ENCODE data around the gene IL17C.
A peak's percentile ranks its signal among the peaks of the same experiment; 100 is the strongest.
"Not testable (repeated sequence)": the region's sequence is repeated elsewhere in the genome, so short reads cannot be mapped to it uniquely, and the experiment has no call there.

Gene IL17C

DNA sequence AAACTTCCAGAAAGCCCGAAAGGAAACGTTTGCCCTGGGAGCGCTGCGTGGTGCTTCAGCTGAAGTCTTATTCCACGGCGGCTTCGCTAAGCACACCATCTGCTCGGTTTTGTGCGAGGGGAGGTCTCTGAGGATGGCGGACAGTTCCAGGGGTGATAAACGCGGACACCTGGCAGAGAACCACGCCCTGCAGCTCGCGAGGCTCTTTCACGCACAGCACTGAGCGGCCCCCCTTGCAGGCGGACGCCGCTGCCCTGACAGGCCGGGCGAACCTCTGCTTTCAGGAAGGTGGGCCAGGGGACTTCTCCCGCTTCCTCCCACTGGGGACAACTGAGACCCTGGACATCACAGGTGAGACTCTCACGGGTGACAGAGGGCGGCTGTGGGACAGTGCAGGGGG, 20.8 kb downstream of the IL17C start:
- no peak for DNase-seq (ENCODE audit: low read depth)

DNA sequence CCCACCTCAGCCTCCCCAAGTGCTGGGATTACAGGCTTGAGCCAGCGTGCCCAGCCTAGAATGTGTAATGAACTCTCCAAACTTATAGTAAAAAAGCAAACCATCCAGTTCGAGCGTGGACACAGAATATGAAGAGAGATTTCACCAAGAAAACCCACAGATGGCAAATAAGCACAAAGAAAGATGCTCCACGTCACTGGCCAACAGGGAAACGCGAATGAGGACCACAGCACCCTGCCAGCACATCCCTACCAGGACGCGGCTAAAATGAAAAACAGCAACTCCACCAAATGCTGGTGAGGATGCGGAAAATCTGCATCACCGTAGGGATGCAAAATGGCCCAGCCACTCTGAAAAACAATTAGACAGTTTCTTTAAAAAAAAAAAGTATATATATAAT, 23.1 kb downstream of the IL17C start:
- no peak for DNase-seq (ENCODE audit: low read depth)

DNA sequence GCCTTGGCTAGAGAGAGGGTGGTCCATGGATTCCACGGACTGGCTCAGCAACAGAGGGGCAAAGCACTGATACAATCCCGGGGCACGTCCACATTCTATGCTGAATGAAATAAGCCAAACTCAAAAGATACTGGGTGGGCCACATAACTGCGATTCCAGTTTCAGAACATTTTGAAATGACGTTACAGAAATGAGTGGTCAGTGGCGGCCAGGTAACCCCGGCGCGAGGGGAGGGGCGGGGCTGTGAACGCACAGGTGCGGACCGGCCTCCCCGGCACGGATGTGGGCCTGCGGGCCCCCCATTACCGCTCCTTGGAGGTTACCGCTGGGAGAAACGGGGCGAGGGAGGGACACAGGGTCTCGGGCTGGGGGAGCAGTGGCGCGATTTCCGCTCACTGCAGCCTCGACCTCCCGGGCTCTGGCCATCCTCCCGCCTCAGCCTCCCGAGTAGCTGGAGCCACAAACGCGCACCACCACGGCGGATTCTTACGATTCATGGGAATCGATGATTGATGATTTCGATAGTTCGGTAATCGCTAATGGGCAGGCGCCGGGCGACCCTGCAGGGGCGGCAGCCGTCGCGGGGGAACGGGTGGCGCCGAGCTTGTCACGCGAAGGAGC, 24.0 kb downstream of the IL17C start:
- DNase-seq (ENCODE audit: low read depth): no peak

DNA sequence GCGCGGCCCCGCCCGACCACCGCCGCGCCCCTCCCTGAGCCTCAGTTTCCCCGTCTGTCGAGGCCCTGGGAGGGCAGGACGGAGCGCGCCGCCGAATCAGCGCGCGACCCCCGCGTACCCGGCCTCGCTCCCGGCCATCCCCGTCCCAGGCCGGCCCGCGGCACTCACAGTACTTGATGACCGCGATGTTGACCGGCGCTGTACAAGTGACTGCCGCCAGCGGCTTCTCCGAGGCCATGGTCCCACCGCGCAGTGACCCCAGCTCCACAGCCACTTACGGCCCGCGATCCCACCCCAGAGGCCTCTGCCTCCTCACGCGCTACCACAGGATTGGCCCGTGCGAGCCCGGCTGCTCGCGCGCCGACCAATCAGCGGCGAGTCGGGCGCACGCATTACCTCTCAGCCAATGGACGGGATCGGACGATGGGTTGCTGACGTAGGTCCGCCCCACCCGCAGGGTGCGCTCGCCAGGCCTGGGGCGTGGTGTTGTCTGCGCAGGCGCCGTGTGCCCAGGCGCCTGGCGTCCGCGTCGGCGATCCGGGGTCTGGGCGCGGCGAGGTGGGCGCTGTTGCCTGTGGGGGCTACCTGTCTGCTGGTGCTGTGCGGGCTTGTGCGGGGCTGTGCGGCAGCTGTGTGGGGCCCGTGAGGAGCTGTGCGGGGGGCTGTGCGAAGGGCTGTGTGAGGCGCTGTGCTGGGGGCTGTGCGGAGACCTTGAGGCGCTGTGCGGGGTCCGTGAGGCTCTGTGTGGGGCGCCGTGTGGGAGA, 24.7 kb downstream of the IL17C start, which contains the start of gene MVD:
TSS of gene MVD (minus strand) at position 249 of the 764 bp plus-strand sequence. CDS start at position 238, 11 bp downstream.
- peak; percentile 87 for DNase-seq (ENCODE audit: low read depth)

DNA sequence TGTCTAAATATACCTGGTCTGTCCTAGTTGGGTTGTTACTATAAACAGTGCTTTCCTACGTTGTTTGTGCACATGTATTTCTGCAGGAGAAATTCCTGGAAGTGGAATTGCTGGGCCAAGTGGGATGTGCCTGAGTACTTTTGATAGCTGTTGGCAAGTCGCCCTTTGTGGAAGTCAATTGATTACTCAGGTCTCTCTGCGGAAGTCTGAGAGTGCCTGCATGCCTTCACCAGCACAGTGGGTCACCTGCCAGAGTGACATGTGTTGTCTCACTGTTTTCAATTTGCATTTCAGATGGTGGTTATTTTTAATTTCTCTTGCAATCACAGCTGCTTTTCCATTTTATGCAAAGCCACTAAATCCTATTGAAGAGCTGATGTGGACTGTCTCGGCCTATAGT, 26.8 kb downstream of the IL17C start:
- DNase-seq (ENCODE audit: low read depth): no peak

DNA sequence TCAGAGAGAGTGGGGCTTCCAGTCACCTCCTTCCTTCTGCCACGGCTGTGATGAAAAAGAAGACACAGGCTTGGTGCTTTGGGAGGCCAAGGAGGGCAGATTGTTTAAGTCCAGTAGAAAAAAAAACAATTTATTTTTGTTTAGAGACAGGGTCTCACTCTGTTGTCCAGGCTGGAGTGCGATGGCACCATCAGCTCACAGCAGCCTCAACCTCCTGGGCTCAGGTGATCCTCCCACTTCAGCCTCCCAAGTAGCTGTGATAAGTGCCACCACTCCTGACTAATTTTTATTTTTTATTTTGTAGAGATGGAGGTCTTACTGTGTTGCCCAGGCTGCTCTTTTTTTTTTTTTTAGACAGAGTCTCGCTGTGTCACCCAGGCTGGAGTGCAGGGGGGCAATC, 27.2 kb downstream of the IL17C start:
- DNase-seq (ENCODE audit: low read depth): no peak

DNA sequence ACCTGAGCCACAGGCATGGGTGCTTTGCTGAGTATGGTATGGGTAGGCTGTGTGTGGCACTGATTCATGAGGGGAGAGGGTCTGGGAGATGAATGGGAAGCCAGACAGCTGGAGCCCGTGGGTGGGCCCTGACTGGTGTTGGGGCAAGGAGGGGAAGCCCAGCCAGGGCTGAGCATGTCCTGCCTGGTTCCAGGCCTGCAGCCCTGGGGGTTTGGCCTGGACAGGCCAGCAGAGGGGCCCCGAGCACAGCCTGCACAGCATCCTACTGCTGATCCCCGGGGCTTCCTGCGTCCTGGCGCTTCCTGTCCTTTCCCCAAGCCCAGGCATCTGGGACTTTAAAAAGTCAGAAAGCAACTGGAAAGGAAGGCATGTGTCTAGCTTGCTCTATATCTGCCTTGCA, 29.1 kb downstream of the IL17C start:
- DNase-seq (ENCODE audit: low read depth): no peak

DNA sequence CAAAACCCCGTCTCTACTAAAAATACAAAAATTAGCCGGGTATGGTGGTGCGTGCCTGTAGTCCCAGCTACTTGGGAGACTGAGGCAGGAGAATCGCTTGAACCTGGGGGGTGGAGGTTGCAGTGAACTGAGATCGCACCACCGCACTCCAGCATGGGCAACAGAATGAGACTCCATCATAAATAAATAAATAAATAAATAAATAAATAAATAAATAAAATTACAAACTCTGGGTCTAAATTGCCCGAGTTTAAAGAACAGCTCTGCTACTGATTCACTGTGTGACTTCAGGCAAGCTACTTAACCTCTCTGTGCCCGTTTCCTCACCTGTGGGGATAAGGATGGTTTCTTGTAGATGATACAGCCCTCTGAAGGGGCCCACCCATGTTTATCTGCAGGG, 31.1 kb downstream of the IL17C start:
- not testable (repeated sequence) for DNase-seq (ENCODE audit: low read depth)

DNA sequence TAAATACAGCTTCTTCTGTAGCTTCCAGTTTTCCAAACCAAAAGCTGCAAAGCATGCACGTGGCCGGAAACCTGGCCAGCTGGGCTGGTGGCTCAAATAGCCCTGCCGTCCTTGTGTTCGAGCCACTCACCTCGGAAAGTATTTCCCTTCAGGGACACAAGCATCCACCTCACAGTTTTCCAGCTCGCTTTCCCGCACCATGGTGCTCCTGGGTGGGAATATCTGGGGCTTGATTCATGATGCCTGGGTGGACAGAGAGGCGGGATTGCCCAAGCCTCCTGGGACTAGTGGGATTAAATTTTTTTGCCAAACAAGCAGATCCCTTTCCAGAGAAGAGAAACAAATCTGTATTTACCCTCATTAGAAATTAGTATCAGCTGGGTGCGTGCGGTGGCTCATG, 31.6 kb downstream of the IL17C start:
- DNase-seq (ENCODE audit: low read depth): no peak

DNA sequence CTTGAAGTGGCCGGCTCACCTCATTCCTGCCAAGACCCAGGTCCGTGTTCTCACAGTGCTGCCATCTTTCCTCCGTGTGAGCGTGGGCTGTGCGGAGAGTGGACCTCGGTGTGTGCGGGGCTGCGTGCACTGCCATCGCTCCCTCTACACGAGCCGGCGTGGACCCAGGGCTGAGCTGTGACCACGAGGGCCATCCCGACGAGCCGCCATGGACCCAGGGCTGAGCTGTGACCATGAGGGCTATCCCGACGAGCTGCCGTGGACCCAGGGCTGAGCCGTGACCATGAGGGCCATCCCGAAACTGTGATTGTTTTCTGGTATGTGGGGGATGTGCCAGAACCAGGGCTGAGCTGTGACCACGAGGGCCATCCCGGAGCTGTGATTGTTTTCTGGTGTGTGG, 33.4 kb downstream of the IL17C start:
- no peak for DNase-seq (ENCODE audit: low read depth)

DNA sequence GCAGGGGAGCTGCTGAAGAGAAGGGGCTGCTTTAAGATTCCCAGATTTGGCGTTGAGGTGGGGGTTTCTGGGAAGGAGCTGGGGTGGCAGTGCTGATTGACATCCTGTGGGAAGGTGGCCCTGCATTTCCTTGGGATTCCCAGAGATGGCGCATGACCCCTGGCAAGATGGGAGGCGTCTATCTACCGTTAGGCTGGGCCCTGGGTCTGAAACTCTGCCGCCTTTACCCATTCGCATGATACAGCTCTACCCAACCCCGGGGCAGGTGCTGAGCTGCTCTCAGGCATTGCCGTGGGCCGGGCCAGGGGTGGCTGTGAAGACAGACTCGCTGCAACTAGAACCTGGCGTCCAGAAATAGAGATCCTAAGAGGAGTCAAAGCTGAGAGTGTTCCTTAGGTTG, 34.4 kb downstream of the IL17C start:
- no peak for DNase-seq (ENCODE audit: low read depth)

DNA sequence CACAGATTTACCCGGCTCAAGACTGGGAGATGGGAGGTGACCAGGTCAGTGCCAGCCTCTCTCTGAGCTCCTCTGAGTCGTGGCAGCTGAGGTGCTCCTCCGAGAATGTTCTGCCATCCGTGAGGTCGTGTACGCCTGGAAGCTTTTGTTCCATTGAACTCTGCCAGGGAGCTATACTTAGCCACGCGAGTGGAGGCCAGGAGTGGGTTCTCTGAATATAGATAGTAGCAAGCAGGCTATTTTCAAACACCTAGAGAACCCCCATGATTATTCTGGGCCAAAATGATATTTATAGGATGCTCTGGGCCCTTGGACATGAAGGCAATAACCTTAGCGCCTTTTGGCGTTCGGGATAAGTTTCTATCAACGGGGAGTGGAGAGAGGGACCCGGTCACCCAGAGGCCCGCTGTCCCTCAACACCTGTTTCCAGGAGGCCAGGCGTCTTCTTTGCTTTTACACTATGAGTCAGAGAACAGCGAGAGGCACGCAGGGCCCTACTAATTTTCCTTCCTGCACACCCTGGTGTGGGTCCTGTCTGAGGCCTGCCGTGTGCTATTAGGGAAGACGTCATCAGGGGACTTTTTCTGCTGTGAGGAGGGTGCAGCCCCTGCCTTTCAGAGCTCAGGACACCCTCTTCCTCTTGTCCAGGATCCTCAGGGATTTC, 35.5 kb downstream of the IL17C start:
- DNase-seq (ENCODE audit: low read depth): no peak

DNA sequence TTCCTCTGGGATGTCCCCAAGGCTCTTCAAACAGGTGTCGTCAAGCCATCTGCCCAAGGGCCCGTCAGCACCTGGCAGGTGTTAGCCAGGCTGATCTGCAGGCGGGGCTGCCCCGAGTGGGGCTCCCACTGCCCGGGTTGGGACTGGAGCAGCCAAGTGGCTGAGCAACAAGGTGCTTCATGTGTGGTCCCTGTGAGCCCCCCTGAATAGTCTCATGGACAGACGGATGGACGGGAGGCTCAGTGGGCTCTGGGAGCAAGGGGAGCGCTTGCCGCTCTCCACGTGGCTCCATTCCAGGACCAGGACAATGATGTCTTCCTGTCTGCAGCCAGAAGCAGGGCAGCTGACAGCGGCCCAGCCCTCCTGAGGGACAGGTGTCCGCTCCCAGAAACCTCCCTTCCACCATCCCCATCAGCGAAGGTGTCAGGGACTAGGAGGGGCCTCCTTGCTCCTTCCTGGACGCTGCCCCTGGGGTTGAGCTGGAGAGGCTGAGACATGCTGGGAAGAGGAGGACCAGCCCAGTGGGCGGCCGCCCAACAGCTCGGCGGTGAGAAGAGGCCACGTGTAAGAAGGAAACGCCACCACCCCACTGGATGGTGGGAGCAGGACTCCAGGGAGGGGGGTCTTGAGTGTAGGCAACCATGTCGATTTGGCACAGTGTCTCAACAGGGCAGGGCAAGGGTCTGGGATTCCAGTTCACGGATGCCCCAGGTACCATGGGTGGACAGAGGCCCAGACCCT, 38.3 kb downstream of the IL17C start:
- no peak for DNase-seq (ENCODE audit: low read depth)

DNA sequence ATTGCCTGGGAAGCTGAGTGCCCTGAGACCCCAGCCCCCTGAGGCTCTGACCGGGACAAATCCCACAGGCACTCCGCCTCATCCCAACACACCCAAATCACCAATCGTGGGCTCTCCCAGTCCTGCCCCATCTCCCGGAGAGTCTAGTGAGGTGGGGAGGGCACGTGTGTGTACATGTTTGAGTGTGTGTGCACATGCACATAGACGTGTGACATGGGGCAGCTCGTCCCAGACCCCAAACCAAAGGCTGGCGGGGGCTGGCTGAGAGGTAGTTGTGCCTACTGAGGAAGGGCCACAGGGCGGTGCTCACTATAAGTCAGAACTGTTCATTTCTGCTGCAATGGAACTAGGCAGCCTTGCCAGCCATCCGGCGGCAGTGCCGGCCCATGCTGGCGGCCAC, 39.3 kb downstream of the IL17C start:
- DNase-seq (ENCODE audit: low read depth): no peak

DNA sequence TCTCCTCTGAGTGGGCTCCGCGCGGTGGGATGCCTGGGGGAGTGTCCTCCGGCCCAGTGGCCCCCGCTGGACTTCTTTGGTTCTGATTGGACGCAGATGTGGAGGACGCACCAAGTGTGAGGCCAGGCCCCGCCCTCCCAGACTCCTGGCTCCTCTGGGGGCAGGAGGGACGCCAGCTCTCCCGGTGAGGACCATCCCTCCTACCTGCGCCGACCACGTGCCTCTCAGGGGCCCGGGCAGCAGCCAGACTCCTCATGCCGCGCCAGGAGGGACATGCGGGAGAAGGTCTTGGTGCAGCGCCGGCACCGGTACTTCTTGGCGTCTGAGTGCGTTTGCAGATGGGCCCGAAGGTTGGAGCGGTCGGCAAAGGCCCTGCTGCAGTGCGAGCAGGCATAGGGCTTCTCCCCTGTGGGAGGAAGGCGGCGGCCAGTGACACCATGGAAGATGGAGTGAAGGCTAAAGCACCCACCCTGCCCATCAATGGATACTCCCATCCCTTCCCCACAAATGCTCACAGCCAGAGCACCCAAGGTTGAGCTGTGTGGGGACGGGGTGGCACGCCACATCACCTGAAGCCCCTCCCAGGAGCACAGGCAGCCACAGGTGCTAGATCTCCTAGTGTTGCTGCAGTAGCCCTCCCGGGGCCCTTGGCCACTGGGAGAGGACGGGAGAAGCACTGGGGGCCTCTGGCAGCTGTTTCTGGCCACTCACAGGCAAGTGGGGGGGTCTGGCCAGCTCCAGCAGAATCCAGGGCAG, 40.0 kb downstream of the IL17C start:
- no peak for DNase-seq (ENCODE audit: low read depth)

DNA sequence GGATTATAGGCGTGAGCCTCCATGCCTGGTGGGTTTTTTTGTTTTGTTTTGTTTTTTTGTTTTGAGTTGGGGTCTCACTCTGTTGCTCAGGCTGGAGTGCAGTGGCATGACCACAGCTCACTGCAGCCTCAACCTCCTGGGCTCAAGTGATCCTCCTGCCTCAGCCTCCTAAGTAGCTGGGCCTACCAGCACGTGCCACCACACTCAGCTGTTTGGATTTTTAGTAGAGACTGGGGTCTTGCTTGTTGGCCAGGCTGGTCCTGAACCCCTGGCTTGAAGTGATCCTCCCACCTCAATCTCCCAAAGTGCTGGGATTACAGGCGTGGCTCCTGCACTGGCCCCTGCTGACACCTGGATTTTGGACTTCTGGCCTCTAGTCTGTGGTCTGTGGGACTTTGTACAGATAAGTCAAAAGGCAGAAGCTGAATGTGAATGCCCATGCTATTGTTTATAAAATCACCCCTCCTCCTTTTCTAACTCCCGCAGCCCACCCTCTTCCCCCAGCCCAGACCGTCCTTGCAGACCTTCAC, 42.2 kb downstream of the IL17C start:
- no peak for DNase-seq (ENCODE audit: low read depth)

DNA sequence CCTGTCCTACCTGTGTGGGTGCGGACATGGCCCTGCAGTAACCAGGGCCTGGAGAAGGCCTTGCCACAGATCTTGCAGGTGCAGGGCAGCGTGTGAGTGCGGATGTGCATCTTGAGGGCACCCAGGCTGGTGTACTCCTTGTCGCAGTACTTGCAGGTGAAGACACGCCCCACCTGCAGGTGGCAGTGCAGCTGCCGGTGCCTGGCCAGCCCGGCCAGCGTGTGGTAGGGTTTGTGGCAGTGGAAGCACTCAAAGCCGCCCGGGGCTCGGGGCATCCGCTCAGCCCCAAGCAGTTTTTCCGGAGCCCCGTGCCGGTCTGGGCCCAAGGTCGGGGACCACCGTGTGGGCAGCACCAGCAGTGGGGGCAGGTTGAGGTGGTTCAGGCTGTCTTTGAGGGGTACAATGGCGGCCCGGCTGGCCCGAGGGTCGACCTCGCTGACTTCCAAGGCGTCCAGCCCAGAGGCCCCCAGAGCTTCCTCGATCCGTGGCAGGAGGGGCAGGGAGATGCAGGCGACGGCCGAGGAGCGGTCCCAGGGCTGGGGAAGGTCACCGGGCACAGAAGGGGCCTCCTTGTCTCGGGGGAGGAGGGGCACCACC, 42.8 kb downstream of the IL17C start:
- no peak for DNase-seq (ENCODE audit: low read depth)

DNA sequence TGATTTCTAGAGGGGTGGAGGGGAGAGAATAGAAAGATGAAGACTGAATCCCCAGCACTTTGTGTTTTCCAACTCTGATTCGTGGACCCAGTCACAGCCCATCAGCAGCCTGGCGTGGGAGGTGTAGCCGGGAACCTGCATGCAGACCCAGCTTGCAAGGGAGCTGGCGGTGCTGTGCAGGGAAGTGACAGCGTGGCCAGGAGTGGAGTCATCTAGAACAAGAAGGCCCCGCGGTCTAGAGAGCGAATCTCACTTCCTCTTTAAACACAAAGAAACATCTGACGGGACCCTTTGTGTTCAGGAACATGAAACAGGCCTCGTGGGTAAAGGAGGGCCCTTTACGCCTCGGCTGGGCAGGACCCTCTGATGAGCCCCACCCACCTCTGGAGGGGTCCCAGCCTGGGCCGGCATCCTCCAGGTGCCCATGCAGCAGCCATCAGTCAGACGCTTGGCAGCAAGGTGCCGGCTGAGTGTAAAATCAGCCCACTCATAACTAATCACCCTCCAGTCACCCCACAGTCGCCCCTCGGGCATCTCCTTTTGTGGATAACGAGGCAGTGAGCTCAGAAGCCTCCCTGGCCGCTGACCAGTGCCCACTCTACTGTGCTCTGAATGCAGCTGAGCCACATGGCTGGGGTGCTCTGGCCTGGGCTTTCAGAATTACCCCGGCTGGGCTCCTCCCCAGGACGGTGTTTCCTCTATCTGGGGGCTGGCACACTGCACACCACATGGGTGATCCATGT, 43.5 kb downstream of the IL17C start:
- DNase-seq (ENCODE audit: low read depth): no peak

DNA sequence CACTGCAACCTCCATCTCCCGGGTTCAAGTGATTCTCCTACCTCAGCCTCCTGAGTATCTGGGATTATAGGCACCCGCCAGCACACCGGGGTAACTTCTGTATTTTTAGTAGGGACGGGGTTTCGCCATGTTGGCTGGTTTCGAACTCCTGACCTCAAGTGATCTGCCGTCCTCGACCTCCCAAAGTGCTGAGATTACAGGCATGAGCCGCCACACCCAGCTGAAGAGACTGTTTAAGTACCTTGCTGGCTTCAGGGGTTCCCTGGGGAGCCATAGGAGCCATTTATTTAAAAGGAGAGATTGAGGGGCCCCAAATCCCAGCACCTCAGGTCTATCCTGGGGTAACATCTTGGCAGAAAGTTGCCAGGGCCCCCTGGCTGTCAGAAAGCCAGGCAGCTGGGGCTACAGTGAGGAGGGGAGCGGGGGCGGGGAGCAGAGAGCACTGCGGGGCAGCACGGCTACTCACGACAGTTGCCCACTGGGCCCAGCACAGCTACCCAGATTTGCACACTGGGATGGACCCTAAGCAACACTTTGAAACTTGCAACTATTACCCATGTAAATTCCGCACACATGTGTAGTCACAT, 46.3 kb downstream of the IL17C start:
- DNase-seq (ENCODE audit: low read depth): no peak

All from stimulated activated CD8-positive, alpha-beta memory T cell treated with anti-CD3 and anti-CD28 coated beads, Interleukin-15, amount 100 ng/mL, for 24 hours (primary cell).